Retinal pigment epithelial cell (primary cell): ENCODE results near the gene IBA57.

Source experiments
- DNase-seq: peaks from one replicate; pipeline ENCODE4 v3.0.0-alpha.2; 2010; ENCODE audit warnings: low read depth
- H3K4me3 ChIP-seq: 2 replicates; pipeline ENCODE4 v1.5.1; 2011; ENCODE audit warnings: mild to moderate bottlenecking, low read length, control low read depth, moderate library complexity
- CTCF ChIP-seq: conservative IDR thresholded peaks from 2 replicates; pipeline ENCODE4 v1.5.1; 2011; ENCODE audit warnings: low read depth, low read length, control low read depth, inconsistent platforms

Gene IBA57

GRCh38 chr1:228212415-228212965 is 46.9 kb downstream of the IBA57 start:
- TF ChIP-seq CTCF = no peak
- DNase-seq = no peak
- peak overlapping the region; percentile 63 for H3K4me3 ChIP-seq

- peak; percentile 62 for DNase-seq
- peak; percentile 57 for TF ChIP-seq CTCF
- peak overlapping the region; percentile 63 for H3K4me3 ChIP-seq
These were observed 47.6 kb downstream of the IBA57 start for GRCh38 chr1:228212966-228213844.

- peak overlapping the region; percentile 59 for H3K4me3 ChIP-seq
- no peak for TF ChIP-seq CTCF
- DNase-seq = no peak
These were observed 48.6 kb downstream of the IBA57 start for GRCh38 chr1:228213917-228214808.

GRCh38 chr1:228214921-228215662 is 49.5 kb downstream of the IBA57 start:
- H3K4me3 ChIP-seq = no peak overlapping the region
- DNase-seq = no peak
- TF ChIP-seq CTCF = no peak

- no peak for DNase-seq
- TF ChIP-seq CTCF = no peak
- no peak overlapping the region for H3K4me3 ChIP-seq
These were observed 50.1 kb downstream of the IBA57 start for GRCh38 chr1:228215663-228216116.
